CD14-positive monocyte (primary cell): ENCODE measurements around the gene IL1RAPL1. TPM values are rescaled to one million over a fixed set of nuclear protein-coding genes. Genes with fewer than 3 reads are reported as not detected.

ENCODE experiments used
- DNase-seq, 3 donors: peaks; one replicate each; pipeline ENCODE4 v3.0.0-alpha.2; 2011 to 2022
- H2AFZ ChIP-seq: 2 replicates; pipeline ENCODE4 v1.6.0; 2012; ENCODE audit warnings: mild to moderate bottlenecking, low read depth, low read length, inconsistent platforms; ENCODE audit not compliant: insufficient read depth, poor library complexity, severe bottlenecking
- H3K27ac ChIP-seq, 2 donors: 1 replicate in 1 of 2; 2 replicates in 1 of 2; pipeline ENCODE4 v1.5.1; 2012 to 2013; ENCODE audit warnings: low read length in 2 of 2, control low read depth in 1 of 2, inconsistent platforms in 1 of 2, low read depth in 1 of 2, mild to moderate bottlenecking in 1 of 2
- H3K27me3 ChIP-seq, 2 donors: one replicate each; pipeline versions ENCODE4 v1.6.0 to v1.6.1; 2011 to 2013; ENCODE audit warnings: low read length in 2 of 2; ENCODE audit not compliant: control insufficient read depth in 2 of 2, insufficient read depth in 2 of 2
- H3K36me3 ChIP-seq, 2 donors: replicated peaks in 1 of 2; 1 replicate in 1 of 2; 2 replicates in 1 of 2; pipeline versions ENCODE4 v1.5.1 to v1.6.1; 2012 to 2013; ENCODE audit warnings: low read length in 2 of 2, control low read depth in 1 of 2, inconsistent platforms in 1 of 2, mild to moderate bottlenecking in 1 of 2; ENCODE audit not compliant: insufficient read depth in 2 of 2, control insufficient read depth in 1 of 2
- H3K4me1 ChIP-seq, 2 donors: 1 replicate in 1 of 2; 2 replicates in 1 of 2; pipeline versions ENCODE4 v1.5.1 to v1.6.1; 2012 to 2013; ENCODE audit warnings: low read length in 2 of 2, control low read depth in 1 of 2, inconsistent platforms in 1 of 2, mild to moderate bottlenecking in 1 of 2, moderate library complexity in 1 of 2; ENCODE audit not compliant: insufficient read depth in 2 of 2, control insufficient read depth in 1 of 2
- H3K4me2 ChIP-seq: replicated peaks from 2 replicates; pipeline ENCODE3; 2012; ENCODE audit warnings: low read length, moderate library complexity, mild to moderate bottlenecking; ENCODE audit not compliant: poor library complexity, severe bottlenecking; ENCODE audit errors: extremely low read depth
- H3K4me3 ChIP-seq, 3 experiments: fragments of 200-600 bp in 1 of 3; sonication (generic) in 1 of 3; replicated peaks in 1 of 3; 1 replicate in 2 of 3; 2 replicates in 1 of 3; pipeline ENCODE4 v1.5.1; 2011 to 2013; ENCODE audit warnings: low read length in 3 of 3, mild to moderate bottlenecking in 3 of 3, control low read depth in 2 of 3, low read depth in 2 of 3, inconsistent platforms in 1 of 3, moderate library complexity in 1 of 3
- H3K79me2 ChIP-seq: 2 replicates; pipeline ENCODE4 v1.6.0; 2012; ENCODE audit warnings: mild to moderate bottlenecking, control low read depth, inconsistent platforms, low read length, moderate library complexity; ENCODE audit not compliant: insufficient read depth
- H3K9ac ChIP-seq: 2 replicates; pipeline ENCODE4 v1.6.0; 2017; ENCODE audit warnings: low read length, mild to moderate bottlenecking; ENCODE audit not compliant: insufficient read depth, poor library complexity, severe bottlenecking
- H3K9me3 ChIP-seq, 2 donors: replicated peaks in 1 of 2; 1 replicate in 1 of 2; 2 replicates in 1 of 2; pipeline versions ENCODE4 v1.5.1 to v1.6.1; 2012 to 2013; ENCODE audit warnings: low read length in 2 of 2, control low read depth in 1 of 2; ENCODE audit not compliant: control insufficient read depth in 1 of 2, insufficient read depth in 1 of 2
- H4K20me1 ChIP-seq: 2 replicates; pipeline ENCODE4 v1.6.0; 2012; ENCODE audit warnings: mild to moderate bottlenecking, low read length, control low read depth, moderate library complexity; ENCODE audit not compliant: insufficient read depth
- H3K27ac Mint-ChIP-seq, 7 donors: one replicate each; pipeline ENCODE4 v1.8.0; 2020; ENCODE audit warnings: mild to moderate bottlenecking in 7 of 7, mixed read lengths in 7 of 7, moderate library complexity in 6 of 7, inconsistent platforms in 2 of 7
- H3K27me3 Mint-ChIP-seq, 3 donors: one replicate each; pipeline ENCODE4 v1.8.0; 2021 to 2022; ENCODE audit warnings: low read depth in 3 of 3, mild to moderate bottlenecking in 3 of 3, mixed read lengths in 3 of 3, moderate library complexity in 3 of 3, inconsistent platforms in 1 of 3
- H3K36me3 Mint-ChIP-seq, 2 donors: one replicate each; pipeline ENCODE4 v1.8.0; 2020; ENCODE audit warnings: mixed read lengths in 2 of 2, inconsistent platforms in 1 of 2, mild to moderate bottlenecking in 1 of 2
- H3K4me1 Mint-ChIP-seq: one replicate; pipeline ENCODE4 v1.8.0; 2020; ENCODE audit warnings: mild to moderate bottlenecking, mixed read lengths
- H3K4me3 Mint-ChIP-seq, 2 donors: one replicate each; pipeline ENCODE4 v1.8.0; 2020; ENCODE audit warnings: mild to moderate bottlenecking in 2 of 2, mixed read lengths in 2 of 2, moderate library complexity in 1 of 2
- H3K9me3 Mint-ChIP-seq, 7 donors: one replicate each; pipeline ENCODE4 v1.8.0; 2020 to 2022; ENCODE audit warnings: mixed read lengths in 7 of 7, mild to moderate bottlenecking in 6 of 7, moderate library complexity in 6 of 7, inconsistent platforms in 2 of 7
- CTCF ChIP-seq: fragments of 200-600 bp; IDR thresholded peaks from one replicate; pipeline ENCODE4 v1.8.0; 2022; ENCODE audit warnings: antibody characterized with exemption, mild to moderate bottlenecking
- WGBS: methylation state at CpG from one replicate; pipeline ENCODE4 v1.1.5; 2013; ENCODE audit warnings: missing lambda C conversion rate; ENCODE audit not compliant: insufficient coverage; 5-methylcytosine and 5-hydroxymethylcytosine counted together
- intact Hi-C, 2 donors: fragments of 100-400 bp; cut with micrococcal nuclease; formaldehyde crosslinking; loops; one replicate each; pipeline versions ENCODE4 v1.15.0 to v1.15.1; 2023
- polyA plus RNA-seq, 3 donors: library from polyadenylated mRNA; depleted of rRNA in 1 of 3; unstranded in 2 of 3; stranded (reverse) in 1 of 3; fragments of 300-500 nt in 2 of 3; fragments of >200 nt in 1 of 3; fragmentation: Illumina TruSeq in 2 of 3; gene quantifications; 1 replicate in 2 of 3; 2 replicates in 1 of 3; pipeline ENCODE4 v1.2.3, GENCODE V29; 2012 to 2021

Gene IL1RAPL1
- polyA plus RNA-seq, 3 donors = not detected

DNA sequence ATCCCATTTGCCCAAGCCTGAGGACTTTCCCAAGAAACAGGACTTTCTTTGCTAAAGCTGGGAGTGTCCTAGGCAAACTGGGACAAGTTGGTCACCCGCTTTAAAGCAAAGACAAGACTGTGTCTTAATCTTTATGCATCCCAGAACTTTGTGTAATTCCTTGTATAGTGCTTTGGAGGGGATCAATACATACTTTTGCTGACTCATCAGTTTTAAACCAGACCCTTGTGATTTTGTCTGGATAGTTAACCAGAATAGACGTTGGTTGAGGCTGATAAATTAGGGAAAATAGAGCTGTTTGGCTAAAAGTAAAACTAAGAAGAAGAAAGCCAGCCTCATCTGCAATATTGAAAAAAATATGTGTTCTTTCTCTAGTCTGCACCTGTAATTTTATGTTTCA lies 82.8 kb downstream of the IL1RAPL1 start:
- no peak for TF ChIP-seq CTCF
- intact Hi-C loops = no loop called here
- H3K27me3 ChIP-seq = no peaks in the 10 kb centered on the region
- no peaks in the 10 kb centered on the region for H3K9me3 ChIP-seq
- H4K20me1 ChIP-seq = no peaks in the 10 kb centered on the region
- 83% methylated on average over 1 of the region's 2 CpGs for WGBS
- no peaks in the 10 kb centered on the region for H3K79me2 ChIP-seq
- no peak overlapping the region for H3K4me3 ChIP-seq
- Mint-ChIP-seq H3K9me3 (peaks cover 0 to 2% (median 0%) of the 10 kb centered on the region in 7 donors), H3K36me3 (no peaks in the 10 kb centered on the region), H3K4me3 (no peak overlapping the region), H3K4me1 (no peaks in the 10 kb centered on the region), H3K27me3 (no peaks in the 10 kb centered on the region), H3K27ac (no peak overlapping the region)
- no peaks in the 10 kb centered on the region for H3K36me3 ChIP-seq
- H3K4me2 ChIP-seq = no peak overlapping the region
- no peak overlapping the region for H3K27ac ChIP-seq
- DNase-seq = no peak
- no peak overlapping the region for H2AFZ ChIP-seq
- H3K9ac ChIP-seq = no peak overlapping the region
- no peaks in the 10 kb centered on the region for H3K4me1 ChIP-seq

- Histone ChIP-seq H3K4me2 (no peak overlapping the region), H3K27ac (no peak overlapping the region), H3K4me1 (no peaks in the 10 kb centered on the region), H4K20me1 (no peaks in the 10 kb centered on the region), H3K9ac (no peak overlapping the region), H3K9me3 (no peaks in the 10 kb centered on the region), H3K36me3 (no peaks in the 10 kb centered on the region), H3K27me3 (no peaks in the 10 kb centered on the region), H3K4me3 (no peak overlapping the region), H3K79me2 (no peaks in the 10 kb centered on the region), H2AFZ (no peak overlapping the region)
- no peak overlapping the region for H3K4me3 Mint-ChIP-seq
- no peaks in the 10 kb centered on the region for H3K36me3 Mint-ChIP-seq
- DNase-seq = no peak
- intact Hi-C loops = no loop called here
- H3K9me3 Mint-ChIP-seq = no peaks in the 10 kb centered on the region
- no peaks in the 10 kb centered on the region for H3K27me3 Mint-ChIP-seq
- no peaks in the 10 kb centered on the region for H3K4me1 Mint-ChIP-seq
- WGBS = 0% methylated on average over 1 of the region's 1 CpG
- no peak for TF ChIP-seq CTCF
- H3K27ac Mint-ChIP-seq = no peak overlapping the region
These were observed 87.9 kb downstream of the IL1RAPL1 start for GRCh38 chrX:28675173-28675572.
